Measurements from ENCODE around the gene DUSP7.

The DUSP7 gene

DNA sequence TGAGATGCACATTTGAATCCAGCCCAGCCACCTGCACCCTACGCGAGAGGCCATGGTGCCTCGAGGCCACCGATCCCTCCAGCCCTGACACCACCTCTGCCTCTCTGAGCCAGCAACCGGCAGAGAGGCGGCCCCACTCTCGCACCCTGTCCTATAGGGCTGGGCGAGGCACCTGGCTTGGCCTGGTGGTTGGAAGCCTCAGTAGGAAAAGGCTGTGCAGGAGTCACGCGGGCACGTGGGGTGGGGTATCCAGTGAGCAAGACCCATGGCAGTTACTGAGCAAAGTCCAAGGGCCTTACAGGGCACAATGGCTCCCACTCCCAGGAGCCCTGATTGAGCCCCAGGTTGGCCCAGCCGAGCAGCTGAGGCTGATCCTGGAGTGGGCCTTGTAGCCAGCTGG lies 12.4 kb upstream of the DUSP7 start:
- in situ Hi-C loops (cut with MboI; ENCODE audit: low sequenced_read_pairs): no loop called here

GRCh38 chr3:52068055-52068571 lies 11.7 kb upstream of the DUSP7 start:
- in situ Hi-C loops (cut with MboI; ENCODE audit: low sequenced_read_pairs): no loop called here

DNA sequence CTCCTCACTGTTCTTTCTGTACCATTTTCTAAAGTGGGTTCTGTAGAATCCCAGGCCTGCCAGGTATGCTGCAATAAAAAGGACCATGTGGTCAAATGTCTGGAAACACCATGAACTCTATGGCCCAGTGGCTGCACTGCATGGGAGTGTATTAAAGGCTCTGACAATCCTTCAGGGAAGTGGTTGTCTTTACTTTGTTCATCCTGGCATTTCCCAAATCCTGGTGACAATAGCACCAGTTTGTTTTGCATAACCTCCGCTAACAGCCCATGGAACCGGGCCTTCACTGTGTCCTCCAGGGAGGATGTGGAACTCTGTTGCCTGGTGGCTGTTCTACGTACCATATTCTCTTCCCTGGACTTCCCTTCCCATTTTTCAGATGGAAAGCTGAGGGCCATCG lies 11.2 kb upstream of the DUSP7 start:
- in situ Hi-C loops (cut with MboI; ENCODE audit: low sequenced_read_pairs): no loop called here

DNA sequence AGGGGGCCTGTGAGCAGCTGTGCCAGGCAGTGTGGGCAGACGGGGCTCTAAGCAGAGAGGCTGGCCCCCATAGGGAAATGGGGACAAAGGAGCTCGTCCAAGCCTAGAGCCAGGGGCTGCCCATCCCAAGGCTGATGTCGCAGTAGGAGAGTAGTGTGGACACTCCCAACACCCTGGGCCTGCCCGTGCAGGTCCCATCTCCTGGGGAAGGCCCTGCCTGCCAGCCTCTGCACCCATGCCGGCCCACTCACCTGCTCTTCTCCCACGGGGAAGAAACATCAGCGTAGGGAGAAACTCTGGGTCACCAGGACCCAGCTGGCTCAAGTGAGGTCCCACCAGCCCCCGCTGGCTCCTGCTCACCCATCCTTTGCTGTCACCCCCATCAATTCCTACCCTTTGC lies 10.7 kb upstream of the DUSP7 start:
- in situ Hi-C loops (cut with MboI; ENCODE audit: low sequenced_read_pairs): no loop called here

- in situ Hi-C loops (cut with MboI; ENCODE audit: low sequenced_read_pairs): no loop called here
These were observed 8.9 kb upstream of the DUSP7 start for GRCh38 chr3:52065264-52065756.

- in situ Hi-C loops (cut with MboI; ENCODE audit: low sequenced_read_pairs): no loop called here
These were observed 8.2 kb upstream of the DUSP7 start for GRCh38 chr3:52064561-52064960.

- in situ Hi-C loops (cut with MboI; ENCODE audit: low sequenced_read_pairs): no loop called here
These were observed 6.8 kb upstream of the DUSP7 start for GRCh38 chr3:52063026-52063723.

DNA sequence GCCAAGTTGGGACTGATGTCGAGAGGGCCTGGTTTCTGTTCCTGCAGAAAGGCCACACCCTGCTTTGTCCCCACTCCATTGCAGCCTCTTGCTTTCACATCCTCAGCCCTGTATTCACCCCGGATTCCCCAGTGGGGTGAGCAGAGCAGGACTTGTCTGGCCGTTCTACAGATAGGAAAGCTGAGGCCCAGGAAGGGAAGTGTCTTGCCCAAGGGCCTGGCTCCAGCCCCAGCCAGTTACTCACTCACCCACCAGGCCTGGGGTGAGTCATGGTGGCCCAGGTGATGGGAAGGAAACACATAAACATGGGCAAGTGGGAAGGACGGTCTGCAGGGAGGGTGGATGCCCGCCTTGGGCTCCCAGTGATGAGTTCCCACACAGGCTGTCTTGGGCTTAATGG lies 6.1 kb upstream of the DUSP7 start:
- in situ Hi-C loops (cut with MboI; ENCODE audit: low sequenced_read_pairs): no loop called here

DNA sequence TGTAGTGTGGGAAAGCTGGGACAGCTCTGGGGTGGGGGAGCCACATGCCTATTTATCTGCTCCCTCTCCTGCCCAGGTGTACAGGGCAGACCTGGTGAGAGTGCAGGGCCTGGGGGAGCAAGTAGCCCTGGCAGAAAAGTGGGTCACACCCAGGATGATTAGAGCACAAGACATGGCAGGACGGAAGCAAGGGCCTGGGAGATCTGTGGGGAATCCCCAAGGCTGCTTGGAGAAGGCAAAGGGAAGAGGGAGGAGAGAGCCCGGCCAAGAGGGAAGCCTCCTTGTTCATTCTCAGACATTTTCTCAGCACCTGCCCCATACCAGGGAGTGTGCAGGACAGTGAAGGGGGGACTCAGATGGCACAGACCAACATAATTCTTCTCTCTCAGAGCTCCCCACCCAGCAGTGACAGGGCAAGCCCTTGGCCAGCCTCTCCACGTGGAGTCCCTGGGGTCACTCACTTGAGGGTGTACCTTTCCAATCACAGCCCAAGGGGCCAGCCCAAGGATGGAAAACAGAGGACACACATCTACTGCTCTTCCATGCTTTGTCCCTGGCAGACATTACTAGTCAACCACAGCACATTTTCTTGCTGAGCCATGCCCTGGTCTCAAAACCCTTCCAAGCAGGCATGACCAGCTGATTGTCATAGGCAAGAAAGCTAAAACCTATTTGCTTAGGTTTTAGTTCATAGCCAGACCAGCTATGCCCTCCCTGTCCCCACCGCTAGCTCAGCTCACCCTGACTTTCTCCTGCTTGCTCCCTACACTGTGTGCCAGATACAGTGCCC lies 4.9 kb upstream of the DUSP7 start:
- in situ Hi-C loops (cut with MboI; ENCODE audit: low sequenced_read_pairs): no loop called here

DNA sequence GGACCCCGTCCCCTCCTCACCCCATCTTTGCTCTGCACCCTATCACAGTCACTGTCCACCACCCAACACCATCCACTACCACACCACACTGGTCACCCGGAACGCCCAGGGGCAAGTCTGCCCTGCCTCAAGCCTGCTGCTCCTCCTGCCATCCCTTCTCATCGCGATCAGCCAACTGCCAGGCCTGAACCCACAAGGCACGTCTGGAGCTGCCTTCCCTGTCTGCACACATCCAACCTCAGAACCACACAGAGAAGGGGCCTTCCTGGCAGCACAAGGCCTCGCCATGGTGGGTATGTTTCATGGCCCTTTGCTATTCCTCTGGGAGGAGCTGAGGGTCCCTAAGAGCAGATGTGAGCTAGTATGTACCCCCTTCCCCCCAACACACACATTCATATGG lies 3.4 kb upstream of the DUSP7 start:
- in situ Hi-C loops (cut with MboI; ENCODE audit: low sequenced_read_pairs): no loop called here

DNA sequence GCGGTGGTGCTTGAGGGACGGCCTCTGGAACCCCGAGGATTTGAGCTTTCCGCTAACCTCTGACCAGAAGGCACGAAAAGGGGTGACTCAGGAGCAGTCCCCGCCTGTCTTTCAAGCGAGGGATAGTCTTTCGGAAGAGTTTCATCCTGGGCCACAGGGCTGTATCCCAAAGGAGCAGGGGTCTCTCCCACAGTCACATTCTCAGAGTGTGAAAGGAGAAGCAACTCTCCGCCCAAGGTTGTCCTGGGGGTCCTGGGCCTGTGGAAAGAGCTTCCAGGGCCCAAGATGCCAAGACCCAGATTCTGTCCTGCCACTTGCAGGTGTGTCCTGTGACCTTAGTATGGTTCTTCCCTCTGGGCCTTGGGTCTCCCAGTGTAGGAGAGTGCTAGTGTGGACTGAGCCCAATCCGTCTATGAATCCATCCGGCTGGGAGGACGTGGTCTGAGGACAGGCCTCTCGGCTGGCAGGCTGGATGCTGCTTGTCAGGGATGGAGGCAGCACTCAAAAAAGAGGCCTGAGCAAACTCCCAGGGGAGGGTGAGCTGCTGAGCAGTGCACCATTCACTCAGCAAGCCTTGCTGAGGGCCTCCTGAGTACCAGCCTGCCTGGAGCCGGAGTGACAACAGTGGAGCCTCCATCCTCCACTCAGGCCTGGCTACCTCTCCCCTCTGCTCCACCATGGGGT lies 1.6 kb upstream of the DUSP7 start:
- in situ Hi-C loops (cut with MboI; ENCODE audit: low sequenced_read_pairs): no loop called here

DNA sequence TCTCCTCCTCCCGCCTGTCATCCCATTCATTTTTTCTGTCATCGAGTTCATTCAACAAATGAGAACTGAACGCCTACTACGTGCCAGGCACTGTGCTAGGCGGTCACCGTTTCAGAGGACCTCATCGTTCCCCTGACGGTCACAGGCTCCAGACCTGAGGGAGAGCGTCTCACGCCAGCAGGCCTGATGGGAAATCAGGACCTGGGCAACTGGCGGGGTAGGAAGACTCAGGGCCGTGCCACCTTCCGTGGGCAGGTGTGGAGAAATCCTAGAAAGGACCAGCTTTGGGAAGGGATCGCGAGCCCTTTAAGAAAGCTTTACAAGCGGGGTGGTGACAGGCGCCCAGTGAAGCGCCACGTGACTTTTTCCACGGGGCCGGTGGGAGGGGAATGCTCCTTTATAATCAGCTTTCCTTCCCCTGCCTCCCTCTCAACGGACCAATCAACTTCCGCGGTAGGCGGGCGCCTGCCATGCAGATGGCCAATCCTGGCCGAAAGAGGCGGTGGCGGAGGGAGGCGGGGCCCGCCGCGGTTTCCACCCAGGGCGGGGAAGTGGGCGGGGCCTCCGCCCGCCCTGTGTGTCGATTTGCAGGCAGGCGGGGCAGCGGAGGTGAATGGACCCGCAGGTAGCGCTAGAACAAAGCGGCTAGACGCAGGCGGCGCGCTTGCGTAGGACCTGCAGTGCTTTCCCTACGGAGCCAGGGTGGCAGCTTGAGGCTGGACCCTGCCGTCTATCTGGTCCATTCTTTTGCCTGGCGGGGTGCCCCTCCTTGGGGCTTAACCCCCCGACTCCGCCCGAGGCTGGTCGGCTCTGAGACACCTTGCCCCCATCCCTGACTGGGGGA lies 819 bp upstream of the DUSP7 start:
- in situ Hi-C loops (cut with MboI; ENCODE audit: low sequenced_read_pairs): no loop called here

- in situ Hi-C loops (cut with MboI; ENCODE audit: low sequenced_read_pairs): no loop called here
These were observed 627 bp downstream of the DUSP7 start for GRCh38 chr3:52055537-52056351.

- in situ Hi-C loops (cut with MboI; ENCODE audit: low sequenced_read_pairs): no loop called here
These were observed 1.5 kb downstream of the DUSP7 start for GRCh38 chr3:52054661-52055511.

GRCh38 chr3:52053307-52054304 lies 2.8 kb downstream of the DUSP7 start:
- in situ Hi-C loops (cut with MboI; ENCODE audit: low sequenced_read_pairs): no loop called here

DNA sequence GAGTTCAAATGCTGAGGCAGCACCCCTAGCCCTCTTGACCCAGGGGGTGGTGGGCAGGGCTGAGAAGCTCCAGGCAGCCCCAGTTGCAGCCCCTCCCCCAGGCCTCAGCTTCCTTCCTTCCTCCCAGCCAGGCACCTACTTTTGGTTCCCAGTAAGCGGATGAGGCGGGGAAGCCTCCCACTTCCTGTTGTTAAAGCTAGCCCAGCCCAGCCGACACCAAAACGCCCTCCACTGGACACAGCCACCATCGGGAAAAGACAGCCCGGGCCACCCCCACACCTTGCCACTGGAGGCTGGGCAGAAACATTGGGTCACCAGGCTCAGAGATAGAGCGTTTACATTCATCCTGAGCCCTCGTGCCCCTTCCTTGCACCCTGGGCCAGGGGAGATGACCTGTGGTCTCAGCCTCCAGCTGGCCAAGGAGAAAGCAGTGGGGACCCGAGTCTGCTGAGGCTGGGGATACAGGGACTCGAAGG lies 3.5 kb downstream of the DUSP7 start:
- in situ Hi-C loops (cut with MboI; ENCODE audit: low sequenced_read_pairs): no loop called here

DNA sequence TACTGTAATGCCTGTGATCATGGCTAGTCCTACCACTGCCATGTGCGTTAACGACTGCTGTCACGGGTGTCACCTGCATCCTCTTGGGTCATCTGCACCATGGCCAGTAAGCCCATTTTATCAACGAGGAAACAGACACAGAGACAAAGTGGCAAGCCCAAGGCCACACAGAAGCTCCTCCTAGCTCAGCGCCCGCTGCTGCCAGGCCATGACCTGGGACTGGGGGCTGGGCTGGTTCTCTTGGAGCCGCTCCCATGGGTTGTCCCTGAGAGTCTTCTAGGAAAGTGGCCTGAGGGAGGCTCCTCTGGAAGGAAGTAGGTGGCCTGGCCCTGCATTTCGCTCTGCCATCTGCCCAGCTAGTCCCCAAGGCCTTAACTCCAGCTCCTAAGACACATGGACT lies 4.9 kb downstream of the DUSP7 start:
- in situ Hi-C loops (cut with MboI; ENCODE audit: low sequenced_read_pairs): no loop called here

DNA sequence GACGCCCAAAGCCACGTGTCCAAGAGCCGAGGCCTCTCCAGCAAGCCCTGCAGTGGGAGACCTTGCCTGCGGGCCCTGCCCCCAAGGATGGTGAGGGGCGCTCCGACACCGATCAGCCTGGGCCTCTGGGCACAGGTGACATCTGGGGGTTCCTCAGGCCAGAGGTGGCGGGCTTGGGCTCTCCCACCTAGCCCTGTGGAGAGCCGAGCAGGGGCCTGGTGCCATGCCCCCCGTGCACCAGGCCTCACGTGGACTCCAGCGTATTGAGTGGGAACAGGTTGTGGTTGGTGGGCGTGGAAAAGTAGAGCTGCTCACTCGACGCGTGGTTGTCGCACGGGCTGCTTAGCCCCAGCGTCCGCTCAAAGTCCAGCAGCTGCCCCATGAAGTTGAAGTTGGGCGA lies 5.8 kb downstream of the DUSP7 start:
- in situ Hi-C loops (cut with MboI; ENCODE audit: low sequenced_read_pairs): no loop called here
